K562 (cell line): Measurements from ENCODE around the gene TPO. TPM values are rescaled to one million over a fixed set of nuclear protein-coding genes. Genes with fewer than 3 reads are reported as not detected.

Source experiments
- ATAC-seq: fragments of 200-7000 bp; cut with Tn5 transposase; 3 replicates; pipeline ENCODE4 v1.9.1; 2020; ENCODE audit warnings: moderate library complexity
- BruUV-seq: library from RNA; stranded (reverse); fragments of 400-500 nt; replicated peaks from 2 replicates; lab custom pipeline; 2021; lab: Mats Ljungman, UMichigan
- CTCF ChIA-PET: fragments of 300-600 bp; formaldehyde crosslinking; extraction: SDS; loops from one replicate; lab custom pipeline; 2021; ENCODE audit warnings: low intra/inter-chr PET ratio; lab: Yijun Ruan, JAX
- POLR2A ChIA-PET: fragments of 300-600, 350-650 bp; sonication (Branson Sonifier 250); formaldehyde crosslinking; extraction: SDS; loops from one replicate; lab custom pipeline; 2021; ENCODE audit warnings: antibody characterized with exemption, inconsistent platforms; lab: Yijun Ruan, JAX
- DNase-seq, 4 experiments: peaks; one replicate each; pipeline versions ENCODE4 v3.0.0 to v3.0.0-alpha.2; 2011 to 2018; ENCODE audit warnings: low spot score in 3 of 4, mixed read lengths in 3 of 4; ENCODE audit errors: extremely low read depth in 1 of 4
- FAIRE-seq: peaks from 2 replicates; lab custom pipeline; 2011; peaks lifted over from hg19 to GRCh38; lab: Jason Lieb, UNC
- H2AFZ ChIP-seq: 2 replicates; pipeline ENCODE4 v1.6.0; 2011; ENCODE audit warnings: low read depth, low read length, control low read depth, inconsistent platforms
- H3K27ac ChIP-seq: fragments of 200-600 bp; 3 replicates; pipeline ENCODE4 v1.8.0; 2011; ENCODE audit warnings: low read depth, mild to moderate bottlenecking, control low read depth, inconsistent platforms, low read length, moderate library complexity, mixed read lengths; ENCODE audit errors: extremely low read depth
- H3K27me3 ChIP-seq, 2 experiments: fragments of 300-600 bp in 1 of 2; 2 replicates in 1 of 2; 3 replicates in 1 of 2; pipeline versions ENCODE4 v1.6.0 to v1.8.0; 2011; ENCODE audit warnings: inconsistent platforms in 2 of 2, low read length in 2 of 2, mild to moderate bottlenecking in 1 of 2, mixed read lengths in 1 of 2, moderate library complexity in 1 of 2; ENCODE audit not compliant: control insufficient read depth in 2 of 2, insufficient read depth in 2 of 2
- H3K36me3 ChIP-seq: fragments of 300-600 bp; 3 replicates; pipeline ENCODE4 v1.8.0; 2011; ENCODE audit warnings: mild to moderate bottlenecking, low read length, inconsistent platforms; ENCODE audit not compliant: control insufficient read depth, insufficient read depth
- H3K4me1 ChIP-seq, 2 experiments: fragments of 200-600 bp in 1 of 2; replicated peaks in 1 of 2; 2 replicates in 1 of 2; 3 replicates in 1 of 2; pipeline versions ENCODE4 v1.5.1 to v1.8.0; 2011; ENCODE audit warnings: inconsistent platforms in 2 of 2, low read length in 2 of 2, mild to moderate bottlenecking in 1 of 2, mixed read lengths in 1 of 2, moderate library complexity in 1 of 2; ENCODE audit not compliant: control insufficient read depth in 2 of 2, insufficient read depth in 2 of 2
- H3K4me2 ChIP-seq: 2 replicates; pipeline ENCODE4 v1.6.1; 2011; ENCODE audit warnings: low read length, control low read depth, inconsistent platforms, mixed read lengths; ENCODE audit not compliant: insufficient read depth
- H3K4me3 ChIP-seq: fragments of 200-600 bp; sonication (generic), shearing (Covaris generic); 2 replicates; pipeline ENCODE4 v1.5.1; 2016; ENCODE audit warnings: control low read depth, inconsistent platforms
- H3K79me2 ChIP-seq: fragments of 200-600 bp; 3 replicates; pipeline ENCODE4 v1.8.0; 2011; ENCODE audit warnings: low read length, inconsistent platforms; ENCODE audit not compliant: control insufficient read depth, insufficient read depth
- H3K9ac ChIP-seq, 2 experiments: 2 replicates each; pipeline versions ENCODE4 v1.6.0 to v1.6.1; 2011; ENCODE audit warnings: low read depth in 2 of 2, low read length in 2 of 2, control low read depth in 1 of 2, inconsistent platforms in 1 of 2, mild to moderate bottlenecking in 1 of 2, mixed read lengths in 1 of 2; ENCODE audit not compliant: insufficient read depth in 1 of 2
- H3K9me1 ChIP-seq: one replicate; pipeline ENCODE4 v1.6.0; 2011; ENCODE audit warnings: inconsistent platforms, mild to moderate bottlenecking, low read length, moderate library complexity; ENCODE audit not compliant: control insufficient read depth, insufficient read depth
- H3K9me3 ChIP-seq: replicated peaks from 2 replicates; pipeline ENCODE4 v1.5.1; 2011; ENCODE audit warnings: low read depth, low read length, inconsistent platforms; ENCODE audit not compliant: control insufficient read depth, insufficient read depth
- H4K20me1 ChIP-seq: replicated peaks from 2 replicates; pipeline ENCODE4 v1.6.1; 2011; ENCODE audit warnings: low read length, inconsistent platforms, mixed read lengths; ENCODE audit not compliant: control insufficient read depth, insufficient read depth
- CBFA2T2 ChIP-seq: fragments of 450-650 bp; conservative IDR thresholded peaks from 2 replicates; pipeline ENCODE4 v1.6.1; 2017; ENCODE audit warnings: mild to moderate bottlenecking
- HNRNPUL1 ChIP-seq: fragments of 200-400 bp; formaldehyde crosslinking; IDR thresholded peaks from 2 replicates; pipeline ENCODE4 v1.6.1; 2017; ENCODE audit warnings: low read length
- PCBP2 ChIP-seq: fragments of 200-400 bp; formaldehyde crosslinking; IDR thresholded peaks from 2 replicates; pipeline ENCODE4 v1.6.1; 2018; ENCODE audit warnings: low read length, low read depth, mild to moderate bottlenecking, moderate library complexity; ENCODE audit not compliant: poor library complexity, severe bottlenecking
- REST ChIP-seq, 2 experiments: fragments of 450-650 bp; formaldehyde crosslinking in 1 of 2; IDR thresholded peaks; 2 replicates each; pipeline versions ENCODE4 v1.4.0 to v1.6.1; 2014 to 2020; ENCODE audit warnings: mild to moderate bottlenecking in 2 of 2, borderline replicate concordance in 1 of 2, low read depth in 1 of 2
- RHOXF2B ChIP-seq: fragments of 250-450 bp; sonication (Bioruptor Pico); conservative IDR thresholded peaks from 2 replicates; pipeline ENCODE4 v1.5.1; 2021
- SOX6 ChIP-seq: fragments of 450-650 bp; IDR thresholded peaks from 2 replicates; pipeline ENCODE4 v1.6.1; 2014; ENCODE audit warnings: mild to moderate bottlenecking
- TARDBP ChIP-seq: fragments of 450-650 bp; IDR thresholded peaks from 2 replicates; pipeline ENCODE4 v1.6.1; 2016
- ZBTB8A ChIP-seq: fragments of 450-650 bp; IDR thresholded peaks from 2 replicates; pipeline ENCODE4 v1.6.1; 2018; ENCODE audit warnings: mild to moderate bottlenecking, moderate library complexity; ENCODE audit not compliant: partially characterized antibody
- WGBS: fragments of 100-300 bp; shearing (Covaris generic); methylation state at CpG from one replicate; pipeline ENCODE4 v1.1.6; 2016; ENCODE audit warnings: low coverage, mixed read lengths; ENCODE audit not compliant: insufficient coverage; ENCODE audit errors: missing lambda C conversion rate; 5-methylcytosine and 5-hydroxymethylcytosine counted together
- in situ Hi-C: fragments of 300-500 bp; cut with MboI; formaldehyde crosslinking; loops from 4 replicates; pipeline ENCODE4 v1.15.0; 2018; ENCODE audit warnings: inconsistent platforms, mixed read lengths
- intact Hi-C: fragments of 100-400 bp; cut with micrococcal nuclease; formaldehyde crosslinking; loops from 2 replicates; pipeline ENCODE4 v1.14.2; 2022
- polyA plus RNA-seq, 8 experiments: library from polyadenylated mRNA; depleted of rRNA in 4 of 8; stranded (reverse) in 5 of 8; unstranded in 3 of 8; fragments of >200 nt; fragmentation: Nextera tagmentation in 2 of 8; fragmentation: Illumina TruSeq in 1 of 8; extraction: Ambion mirVana in 2 of 8; extraction: Trizol in 1 of 8; gene quantifications; 2 replicates each; pipeline versions ENCODE4 v1.2.1 to v1.2.3, GENCODE V29; 2011 to 2014; ENCODE audit warnings: inconsistent platforms in 1 of 8, missing spikeins in 1 of 8
- total RNA-seq, 7 experiments: library from RNA; depleted of rRNA in 6 of 7; stranded (reverse); fragments of >200 nt in 6 of 7; fragmentation: Illumina TruSeq in 2 of 7; extraction: Trizol in 2 of 7; gene quantifications; 2 replicates each; pipeline versions ENCODE4 v1.2.1 to v1.2.3, GENCODE V29; 2011 to 2021; ENCODE audit warnings: low replicate concordance in 1 of 7

Gene TPO
- total and polyA plus RNA-seq, 9 of the 15 experiments (the other 6 are each of a cell fraction or from before 2014, with no cell fraction given): not detected

- Histone ChIP-seq H3K9me1 (no peaks in the 10 kb centered on the region), H4K20me1 (no peaks in the 10 kb centered on the region), H3K4me1 (no peaks in the 10 kb centered on the region), H3K9me3 (no peaks in the 10 kb centered on the region), H3K27me3 (no peaks in the 10 kb centered on the region), H3K79me2 (no peaks in the 10 kb centered on the region), H3K9ac (no peak overlapping the region), H3K4me3 (no peak overlapping the region), H3K27ac (no peak overlapping the region), H2AFZ (no peak overlapping the region), H3K36me3 (no peaks in the 10 kb centered on the region), H3K4me2 (no peak overlapping the region)
- intact Hi-C loops: no loop called here
- 0% methylated on average over 4 of the region's 4 CpGs for WGBS
- in situ Hi-C loops: no loop called here
- no peak for ATAC-seq
- BruUV-seq: no TSS peak
- ChIA-PET CTCF (no interaction called here), POLR2A (no interaction called here)
- TF ChIP-seq PCBP2 (no peak), TARDBP (no peak), HNRNPUL1 (no peak), RHOXF2B (CRISPR knock-in tag) (no peak), REST (IDR thresholded peaks at IDR 0.05; ENCODE audit: borderline replicate concordance) (no peak), REST (CRISPR knock-in tag; IDR thresholded peaks at IDR 0.05; ENCODE audit: low read depth) (no peak), CBFA2T2 (no peak), SOX6 (no peak), ZBTB8A (no peak)
- no peak for FAIRE-seq
- DNase-seq: no peak
Observed at GRCh38 chr2:1397350-1397749, 15.9 kb upstream of the TPO start.
